Neural cell (in vitro differentiated cells): ENCODE measurements around the gene IL3. TPM values are rescaled to one million over a fixed set of nuclear protein-coding genes. Genes with fewer than 3 reads are reported as not detected.

Experiments used
- H2AFZ ChIP-seq: fragments of 200-600, 300-800 bp; sonication (generic), shearing (Covaris generic); 2 replicates; pipeline ENCODE4 v1.6.0; 2014; ENCODE audit warnings: low read depth, mild to moderate bottlenecking, antibody characterized with exemption, low read length, moderate library complexity
- H3F3A ChIP-seq: fragments of 200-600 bp; shearing (Covaris generic); 2 replicates; pipeline ENCODE4 v1.6.1; 2016; ENCODE audit warnings: mild to moderate bottlenecking, moderate library complexity, mixed read lengths, antibody characterized with exemption, low read length; ENCODE audit not compliant: insufficient read depth, poor library complexity, severe bottlenecking
- H3K27ac ChIP-seq: fragments of 200-600, 300-800 bp; sonication (generic), shearing (Covaris generic); 2 replicates; pipeline ENCODE4 v1.5.1; 2014; ENCODE audit warnings: mild to moderate bottlenecking, low read length, moderate library complexity
- H3K27me3 ChIP-seq: fragments of 300-800, 200-600 bp; sonication (generic), shearing (Covaris generic); 2 replicates; pipeline ENCODE4 v1.6.0; 2014; ENCODE audit warnings: mild to moderate bottlenecking, low read depth, low read length, moderate library complexity; ENCODE audit not compliant: insufficient read depth
- H3K36me3 ChIP-seq: fragments of 300-800, 200-600 bp; sonication (generic), shearing (Covaris generic); 2 replicates; pipeline ENCODE4 v1.5.1; 2014; ENCODE audit warnings: mild to moderate bottlenecking, antibody characterized with exemption, low read length, moderate library complexity; ENCODE audit not compliant: insufficient read depth
- H3K4me2 ChIP-seq: fragments of 300-800, 200-600 bp; sonication (generic), shearing (Covaris generic); 2 replicates; pipeline ENCODE4 v1.6.0; 2014; ENCODE audit warnings: mild to moderate bottlenecking, low read length
- H3K4me3 ChIP-seq: fragments of 300-800, 200-600 bp; sonication (generic), shearing (Covaris generic); 2 replicates; pipeline ENCODE4 v1.5.1; 2014; ENCODE audit warnings: mild to moderate bottlenecking, low read length, moderate library complexity
- H3K79me2 ChIP-seq: fragments of 200-600 bp; shearing (Covaris generic); replicated peaks from 2 replicates; pipeline ENCODE4 v1.6.0; 2014; ENCODE audit warnings: mild to moderate bottlenecking, low read length, moderate library complexity; ENCODE audit not compliant: insufficient read depth
- H3K9ac ChIP-seq: fragments of 300-800, 200-600 bp; sonication (generic), shearing (Covaris generic); 2 replicates; pipeline ENCODE4 v1.6.1; 2016; ENCODE audit warnings: mild to moderate bottlenecking, low read length, mixed read lengths
- H3K9me2 ChIP-seq: fragments of 200-600 bp; shearing (Covaris generic); 2 replicates; pipeline ENCODE4 v1.6.1; 2016; ENCODE audit warnings: mild to moderate bottlenecking, low read length, mixed read lengths; ENCODE audit not compliant: insufficient read depth
- H3K9me3 ChIP-seq: fragments of 200-600, 300-800 bp; sonication (generic), shearing (Covaris generic); 2 replicates; pipeline ENCODE4 v1.6.1; 2016; ENCODE audit warnings: mild to moderate bottlenecking, mixed run types, low read length, moderate library complexity, mixed read lengths
- H4K20me1 ChIP-seq: fragments of 200-600 bp; shearing (Covaris generic); 2 replicates; pipeline ENCODE4 v1.6.1; 2016; ENCODE audit warnings: mild to moderate bottlenecking, mixed run types; ENCODE audit not compliant: insufficient read depth
- CTCF ChIP-seq: fragments of 450-650 bp; IDR thresholded peaks from 2 replicates; pipeline ENCODE4 v1.5.1; 2014; ENCODE audit warnings: antibody characterized with exemption, mild to moderate bottlenecking, moderate library complexity; ENCODE audit not compliant: poor library complexity, severe bottlenecking
- EP300 ChIP-seq: fragments of 450-650 bp; conservative IDR thresholded peaks from 2 replicates; pipeline ENCODE4 v1.6.1; 2014; ENCODE audit warnings: antibody characterized with exemption, mild to moderate bottlenecking, moderate library complexity; ENCODE audit not compliant: poor library complexity, severe bottlenecking
- EZH2 ChIP-seq: fragments of 200-600, 300-800 bp; shearing (Covaris generic), sonication (generic); IDR thresholded peaks from 2 replicates; pipeline ENCODE4 v1.6.1; 2014; ENCODE audit warnings: antibody characterized with exemption, low read length, borderline replicate concordance, mild to moderate bottlenecking; ENCODE audit not compliant: insufficient read depth, poor library complexity, severe bottlenecking
- MXI1 ChIP-seq: fragments of 450-650 bp; conservative IDR thresholded peaks from 2 replicates; pipeline ENCODE4 v1.6.1; 2014; ENCODE audit warnings: antibody characterized with exemption, mild to moderate bottlenecking; ENCODE audit not compliant: poor library complexity, severe bottlenecking
- POLR2AphosphoS5 ChIP-seq: IDR thresholded peaks from 2 replicates; pipeline ENCODE4 v1.6.1; 2012
- RAD21 ChIP-seq: fragments of 450-650 bp; conservative IDR thresholded peaks from 2 replicates; pipeline ENCODE4 v1.6.1; 2014; ENCODE audit warnings: antibody characterized with exemption, mild to moderate bottlenecking, moderate library complexity
- REST ChIP-seq: IDR thresholded peaks from 2 replicates; pipeline ENCODE4 v1.6.1; 2012; ENCODE audit warnings: borderline replicate concordance
- SMC3 ChIP-seq: fragments of 450-650 bp; conservative IDR thresholded peaks from 2 replicates; pipeline ENCODE4 v1.6.1; 2014; ENCODE audit warnings: antibody characterized with exemption, mild to moderate bottlenecking, moderate library complexity; ENCODE audit not compliant: poor library complexity
- TAF1 ChIP-seq: IDR thresholded peaks from 2 replicates; pipeline ENCODE4 v1.6.1; 2012; ENCODE audit warnings: low read depth
- polyA plus RNA-seq: library from polyadenylated mRNA; depleted of rRNA; stranded (reverse); fragments of >200 nt; gene quantifications from 2 replicates; pipeline ENCODE4 v1.2.3, GENCODE V29; 2014

The IL3 gene
- polyA plus RNA-seq, 1 donor from 2014 or later = not detected

- H4K20me1 ChIP-seq = no peaks in the 10 kb centered on the region
- H3K9me3 ChIP-seq = no peaks in the 10 kb centered on the region
- TF ChIP-seq EZH2 (no peak), TAF1 (no peak), REST (no peak), CTCF (no peak), POLR2AphosphoS5 (no peak), RAD21 (no peak), MXI1 (no peak), EP300 (no peak), SMC3 (no peak)
- H3K9me2 ChIP-seq = no peaks in the 10 kb centered on the region
- H3K27me3 ChIP-seq = no peaks in the 10 kb centered on the region
- no peaks in the 10 kb centered on the region for H3K36me3 ChIP-seq
- no peak overlapping the region for H3K9ac ChIP-seq
- no peak overlapping the region for H2AFZ ChIP-seq
- no peak overlapping the region for H3K4me3 ChIP-seq
- H3F3A ChIP-seq = no peaks in the 10 kb centered on the region
- H3K4me2 ChIP-seq = no peak overlapping the region
- no peak overlapping the region for H3K27ac ChIP-seq
- no peaks in the 10 kb centered on the region for H3K79me2 ChIP-seq
Measured at GRCh38 chr5:132030610-132031009, 29.8 kb upstream of the IL3 start.

- Histone ChIP-seq H3K27me3 (no peaks in the 10 kb centered on the region), H3K9me3 (no peaks in the 10 kb centered on the region), H3K9me2 (no peaks in the 10 kb centered on the region), H3K4me3 (no peak overlapping the region), H3K36me3 (no peaks in the 10 kb centered on the region), H2AFZ (no peak overlapping the region), H3K4me2 (no peak overlapping the region), H3K9ac (no peak overlapping the region), H3F3A (no peaks in the 10 kb centered on the region), H3K27ac (no peak overlapping the region), H3K79me2 (no peaks in the 10 kb centered on the region), H4K20me1 (no peaks in the 10 kb centered on the region)
- TF ChIP-seq MXI1 (no peak), CTCF (no peak), TAF1 (no peak), POLR2AphosphoS5 (no peak), RAD21 (no peak), EP300 (no peak), SMC3 (no peak), EZH2 (no peak), REST (no peak)
Measured at GRCh38 chr5:132032196-132032595, 28.3 kb upstream of the IL3 start.
